CD4-positive, alpha-beta T cell (primary cell): Measurements from ENCODE around the gene BLZF1. TPM values are rescaled to one million over a fixed set of nuclear protein-coding genes. Genes with fewer than 3 reads are reported as not detected.
"Not testable (repeated sequence)": the region's sequence is repeated elsewhere in the genome, so short reads cannot be mapped to it uniquely, and the experiment has no call there.

Experiments
- ATAC-seq: fragments of 200-7000 bp; cut with Tn5 transposase; one replicate; pipeline ENCODE4 v1.10.0; 2022; ENCODE audit warnings: mild to moderate bottlenecking; ENCODE audit not compliant: poor library complexity
- CTCF ChIA-PET: fragments of 350-600 bp; sonication (Branson Sonifier 250); formaldehyde crosslinking; loops from one replicate; lab custom pipeline; 2021; ENCODE audit warnings: antibody characterized with exemption, inconsistent platforms; lab: Charles Lee
- POLR2A ChIA-PET: fragments of 350-600 bp; sonication (Branson Sonifier 250); formaldehyde crosslinking; loops from one replicate; lab custom pipeline; 2021; ENCODE audit warnings: antibody characterized with exemption, inconsistent platforms; lab: Charles Lee
- DNase-seq, 14 experiments: peaks; one replicate each; pipeline ENCODE4 v3.0.0-alpha.2; 2013 to 2020; ENCODE audit warnings: mixed read lengths in 2 of 14
- H3K27ac ChIP-seq, 2 donors: one replicate each; pipeline versions ENCODE4 v1.5.1 to v1.7.0; 2013; ENCODE audit warnings: low read length in 2 of 2, low read depth in 1 of 2, mild to moderate bottlenecking in 1 of 2
- H3K27me3 ChIP-seq, 2 experiments: 1 replicate in 1 of 2; 2 replicates in 1 of 2; pipeline versions ENCODE4 v1.6.1 to v1.7.0; 2013; ENCODE audit warnings: low read length in 2 of 2, control low read depth in 1 of 2, mild to moderate bottlenecking in 1 of 2, moderate library complexity in 1 of 2; ENCODE audit not compliant: insufficient read depth in 2 of 2, control insufficient read depth in 1 of 2
- H3K36me3 ChIP-seq: one replicate; pipeline ENCODE4 v1.6.1; 2013; ENCODE audit warnings: low read length, control low read depth; ENCODE audit not compliant: insufficient read depth
- H3K4me1 ChIP-seq: one replicate; pipeline ENCODE4 v1.6.1; 2013; ENCODE audit warnings: low read length, control low read depth; ENCODE audit not compliant: insufficient read depth
- H3K4me3 ChIP-seq: one replicate; pipeline ENCODE4 v1.5.1; 2013; ENCODE audit warnings: mild to moderate bottlenecking, low read length, moderate library complexity
- H3K9me3 ChIP-seq, 2 experiments: 1 replicate in 1 of 2; 2 replicates in 1 of 2; pipeline versions ENCODE4 v1.6.1 to v1.7.0; 2013; ENCODE audit warnings: low read length in 2 of 2, mild to moderate bottlenecking in 2 of 2, control low read depth in 1 of 2, moderate library complexity in 1 of 2; ENCODE audit not compliant: control insufficient read depth in 1 of 2, insufficient read depth in 1 of 2
- H3K27ac Mint-ChIP-seq: one replicate; pipeline ENCODE4 v1.8.0; 2020; ENCODE audit warnings: mixed read lengths
- H3K27me3 Mint-ChIP-seq: one replicate; pipeline ENCODE4 v1.8.0; 2021; ENCODE audit warnings: mixed read lengths
- H3K36me3 Mint-ChIP-seq: one replicate; pipeline ENCODE4 v1.8.0; 2021; ENCODE audit warnings: low read depth, mixed read lengths
- H3K4me1 Mint-ChIP-seq: one replicate; pipeline ENCODE4 v1.8.0; 2021; ENCODE audit warnings: low read depth, mixed read lengths
- H3K4me3 Mint-ChIP-seq: one replicate; pipeline ENCODE4 v1.8.0; 2020; ENCODE audit warnings: mild to moderate bottlenecking, mixed read lengths
- H3K9me3 Mint-ChIP-seq: one replicate; pipeline ENCODE4 v1.8.0; 2020; ENCODE audit warnings: mixed read lengths
- CTCF ChIP-seq: fragments of 200-600 bp; IDR thresholded peaks from one replicate; pipeline ENCODE4 v1.8.0; 2022; ENCODE audit warnings: antibody characterized with exemption, mild to moderate bottlenecking
- intact Hi-C, 2 experiments: fragments of 100-400 bp; cut with DNase I in 1 of 2; cut with micrococcal nuclease in 1 of 2; formaldehyde crosslinking; loops; one replicate each; pipeline versions ENCODE4 v1.15.1 to v1.9.0; 2023 to 2025; cut with DNase I, micrococcal nuclease
- total RNA-seq, 174 experiments: library from RNA in 2 of 174; stranded (reverse) in 2 of 174; gene quantifications; one replicate each; pipeline ENCODE4 v1.2.3 and lab custom pipeline; 2021 to 2026

Gene BLZF1
- total RNA-seq, 2 experiments from 2014 or later = 10.0 to 10.6 TPM

- no peak overlapping the region for H3K27ac ChIP-seq
- H3K9me3 Mint-ChIP-seq = no peaks in the 10 kb centered on the region
- TF ChIP-seq CTCF = no peak
- H3K36me3 ChIP-seq = peaks cover 26% of the 10 kb centered on the region
- peaks cover 0 to 4% of the 10 kb centered on the region in 2 experiments for H3K9me3 ChIP-seq
- H3K4me1 Mint-ChIP-seq = no peaks in the 10 kb centered on the region
- intact Hi-C loops = no loop called here
- peaks cover 56% of the 10 kb centered on the region for H3K36me3 Mint-ChIP-seq
- no peaks in the 10 kb centered on the region for H3K4me1 ChIP-seq
- H3K27me3 ChIP-seq = no peaks in the 10 kb centered on the region
- ChIA-PET POLR2A (no interaction called here), CTCF (no interaction called here)
- DNase-seq (no peak), ATAC-seq (no peak)
- H3K4me3 ChIP-seq = no peak overlapping the region
- H3K4me3 Mint-ChIP-seq = no peak overlapping the region
- no peaks in the 10 kb centered on the region for H3K27me3 Mint-ChIP-seq
- H3K27ac Mint-ChIP-seq = no peak overlapping the region
Observed at GRCh38 chr1:169395955-169396354, 28.0 kb downstream of the BLZF1 start.

GRCh38 chr1:169402578-169402977 is 34.6 kb downstream of the BLZF1 start:
- H3K9me3 ChIP-seq, DNase-seq, H3K27me3 Mint-ChIP-seq, CTCF ChIA-PET, H3K4me3 Mint-ChIP-seq, POLR2A ChIA-PET, H3K4me1 Mint-ChIP-seq, H3K27ac Mint-ChIP-seq, H3K27me3 ChIP-seq, H3K4me1 ChIP-seq, H3K27ac ChIP-seq, intact Hi-C loops, H3K36me3 ChIP-seq, ATAC-seq, H3K4me3 ChIP-seq: not testable (repeated sequence)
- Mint-ChIP-seq H3K9me3 (peaks cover 13% of the 10 kb centered on the region), H3K36me3 (peaks cover 19% of the 10 kb centered on the region)

GRCh38 chr1:169408340-169408739 is 40.3 kb downstream of the BLZF1 start:
- POLR2A ChIA-PET, H3K4me1 ChIP-seq, H3K27ac ChIP-seq, CTCF ChIA-PET, H3K4me3 Mint-ChIP-seq, DNase-seq, intact Hi-C loops, H3K27ac Mint-ChIP-seq, H3K4me1 Mint-ChIP-seq, H3K27me3 ChIP-seq, H3K27me3 Mint-ChIP-seq, H3K36me3 ChIP-seq, H3K36me3 Mint-ChIP-seq, H3K4me3 ChIP-seq, ATAC-seq: not testable (repeated sequence)
- peaks cover 3 to 11% of the 10 kb centered on the region in 2 experiments for H3K9me3 ChIP-seq
- peaks cover 17% of the 10 kb centered on the region for H3K9me3 Mint-ChIP-seq

- Histone ChIP-seq H3K36me3 (no peaks in the 10 kb centered on the region), H3K4me3 (no peak overlapping the region), H3K4me1 (no peaks in the 10 kb centered on the region), H3K27ac (no peak overlapping the region), H3K27me3 (no peaks in the 10 kb centered on the region), H3K9me3 (no peaks in the 10 kb centered on the region)
- H3K36me3 Mint-ChIP-seq = no peaks in the 10 kb centered on the region
- intact Hi-C loops = no loop called here
- CTCF ChIA-PET = no interaction called here
- peaks cover 7% of the 10 kb centered on the region for H3K27me3 Mint-ChIP-seq
- DNase-seq (no peak), ATAC-seq (no peak)
- no peak overlapping the region for H3K4me3 Mint-ChIP-seq
- POLR2A ChIA-PET = no interaction called here
- H3K9me3 Mint-ChIP-seq = peaks cover 9% of the 10 kb centered on the region
- no peaks in the 10 kb centered on the region for H3K4me1 Mint-ChIP-seq
- no peak overlapping the region for H3K27ac Mint-ChIP-seq
- no peak for TF ChIP-seq CTCF
Observed at GRCh38 chr1:169414952-169415351, 47.0 kb downstream of the BLZF1 start.
